GM13976 (cell line): Measurements from ENCODE around the gene ATXN1.
A peak's percentile ranks its signal among the peaks of the same experiment; 100 is the strongest.

Experiments
- DNase-seq: peaks from one replicate; pipeline ENCODE4 v3.0.0; 2012; ENCODE audit warnings: low spot score
- in situ Hi-C: fragments of 300-500 bp; cut with MboI; formaldehyde crosslinking; loops from one replicate; pipeline ENCODE4 v1.12.0; 2022; ENCODE audit warnings: low sequenced_read_pairs, mixed read lengths, inconsistent platforms; ENCODE audit not compliant: unreplicated experiment
- TF ChIP-seq, protein P1 (sequence below): IDR thresholded peaks from 2 replicates; pipeline ENCODE4 v1.5.1; 2012; ENCODE audit warnings: borderline replicate concordance, mild to moderate bottlenecking; ENCODE audit not compliant: insufficient read depth; ENCODE audit errors: extremely low read depth, missing control alignments, control extremely low read depth

Gene ATXN1

DNA sequence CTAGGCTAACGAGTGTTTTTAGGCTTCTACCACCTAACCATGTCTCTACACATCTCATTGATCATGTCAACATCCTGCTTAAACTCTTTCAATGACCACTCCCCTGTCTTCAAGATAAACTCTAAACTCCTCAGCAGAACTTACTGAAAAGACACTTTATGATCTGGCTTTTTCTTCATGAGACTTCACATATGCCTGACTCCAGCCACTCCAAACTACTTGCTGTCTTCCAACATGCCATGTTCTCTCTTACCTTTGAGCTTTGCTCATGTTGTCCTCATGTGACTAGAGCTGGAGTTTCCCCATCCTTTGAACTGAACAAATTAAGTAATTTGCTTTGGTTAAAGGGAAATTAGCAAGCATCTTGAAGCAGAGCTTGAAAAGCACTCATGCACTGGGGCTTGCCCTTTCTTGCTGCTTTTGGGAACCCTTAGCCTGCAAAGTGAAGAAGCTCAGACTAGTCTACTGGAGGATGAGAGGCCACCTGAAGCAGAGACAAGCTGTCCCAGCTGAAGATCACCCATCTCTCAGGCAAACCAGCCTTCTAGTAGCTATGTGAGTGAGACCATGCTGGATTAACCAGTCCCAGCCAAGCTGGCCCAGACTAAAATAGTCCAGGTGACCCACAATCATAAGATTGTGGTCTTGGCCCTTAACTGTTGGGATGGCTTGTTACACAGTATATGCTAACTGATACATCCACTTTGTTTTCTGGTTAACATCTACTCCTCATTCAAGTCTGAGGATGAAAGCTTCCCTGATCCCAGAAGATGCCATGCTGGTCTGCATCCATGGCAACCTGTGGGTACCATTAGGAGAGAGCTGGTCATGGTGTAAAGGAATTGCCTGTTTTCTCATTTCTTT lies 287.1 kb downstream of the ATXN1 start:
- DNase-seq, result no peak
- TF ChIP-seq, protein P1, sequence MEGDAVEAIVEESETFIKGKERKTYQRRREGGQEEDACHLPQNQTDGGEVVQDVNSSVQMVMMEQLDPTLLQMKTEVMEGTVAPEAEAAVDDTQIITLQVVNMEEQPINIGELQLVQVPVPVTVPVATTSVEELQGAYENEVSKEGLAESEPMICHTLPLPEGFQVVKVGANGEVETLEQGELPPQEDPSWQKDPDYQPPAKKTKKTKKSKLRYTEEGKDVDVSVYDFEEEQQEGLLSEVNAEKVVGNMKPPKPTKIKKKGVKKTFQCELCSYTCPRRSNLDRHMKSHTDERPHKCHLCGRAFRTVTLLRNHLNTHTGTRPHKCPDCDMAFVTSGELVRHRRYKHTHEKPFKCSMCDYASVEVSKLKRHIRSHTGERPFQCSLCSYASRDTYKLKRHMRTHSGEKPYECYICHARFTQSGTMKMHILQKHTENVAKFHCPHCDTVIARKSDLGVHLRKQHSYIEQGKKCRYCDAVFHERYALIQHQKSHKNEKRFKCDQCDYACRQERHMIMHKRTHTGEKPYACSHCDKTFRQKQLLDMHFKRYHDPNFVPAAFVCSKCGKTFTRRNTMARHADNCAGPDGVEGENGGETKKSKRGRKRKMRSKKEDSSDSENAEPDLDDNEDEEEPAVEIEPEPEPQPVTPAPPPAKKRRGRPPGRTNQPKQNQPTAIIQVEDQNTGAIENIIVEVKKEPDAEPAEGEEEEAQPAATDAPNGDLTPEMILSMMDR, result no peak
- in situ Hi-C loops, result loop anchor here (5.0 kb wide), 1 partner anchor 52 kb away; no protein-coding TSS in a partner anchor

- TF ChIP-seq, protein P1, result no peak
- no peak for DNase-seq
- in situ Hi-C loops, result loop anchor here (5.0 kb wide), 1 partner anchor 51 kb away; no protein-coding TSS in a partner anchor
Observed at GRCh38 chr6:16473184-16473907, 287.9 kb downstream of the ATXN1 start.

DNA sequence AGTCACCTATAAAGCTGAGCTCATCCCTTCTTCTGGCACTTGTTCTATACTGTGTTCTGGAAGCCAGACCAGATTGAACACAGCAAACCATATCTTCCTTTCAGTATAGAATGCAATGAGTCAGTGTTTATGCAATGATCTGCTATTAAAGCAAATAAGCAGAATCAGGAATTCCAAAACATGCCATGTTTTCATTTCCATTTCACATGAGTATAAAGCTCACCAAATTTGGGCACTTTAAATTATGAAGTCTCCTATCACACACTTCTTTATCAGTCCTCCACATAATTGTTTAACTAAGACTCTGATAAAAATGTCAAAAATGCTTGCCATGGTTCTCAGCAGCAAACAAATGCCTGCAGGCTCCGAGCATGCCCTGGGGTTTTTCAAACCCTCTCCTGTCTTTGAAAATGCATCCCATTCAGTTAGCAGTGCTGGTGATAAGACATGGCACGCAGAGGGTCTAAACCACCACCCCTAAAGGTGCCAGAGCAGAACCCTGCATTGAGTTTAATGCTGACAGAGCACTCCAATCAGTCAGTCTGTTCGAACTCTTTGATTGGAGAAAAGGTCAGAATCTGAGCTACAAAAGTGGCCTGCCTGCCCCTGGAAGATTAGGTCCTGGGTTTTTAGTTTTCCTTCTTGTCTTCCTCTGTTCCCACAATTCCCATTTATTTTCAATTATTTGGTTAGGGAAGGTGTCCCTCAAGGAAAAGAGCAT lies 288.8 kb downstream of the ATXN1 start:
- TF ChIP-seq, protein P1, result no peak
- in situ Hi-C loops, result loop anchor here (5.0 kb wide), 1 partner anchor 50 kb away; no protein-coding TSS in a partner anchor
- no peak for DNase-seq

- in situ Hi-C loops, result loop anchor here (5.0 kb wide), 1 partner anchor 50 kb away; no protein-coding TSS in a partner anchor
- DNase-seq, result no peak
- TF ChIP-seq, protein P1, result no peak
Observed at GRCh38 chr6:16471910-16472297, 289.4 kb downstream of the ATXN1 start.

DNA sequence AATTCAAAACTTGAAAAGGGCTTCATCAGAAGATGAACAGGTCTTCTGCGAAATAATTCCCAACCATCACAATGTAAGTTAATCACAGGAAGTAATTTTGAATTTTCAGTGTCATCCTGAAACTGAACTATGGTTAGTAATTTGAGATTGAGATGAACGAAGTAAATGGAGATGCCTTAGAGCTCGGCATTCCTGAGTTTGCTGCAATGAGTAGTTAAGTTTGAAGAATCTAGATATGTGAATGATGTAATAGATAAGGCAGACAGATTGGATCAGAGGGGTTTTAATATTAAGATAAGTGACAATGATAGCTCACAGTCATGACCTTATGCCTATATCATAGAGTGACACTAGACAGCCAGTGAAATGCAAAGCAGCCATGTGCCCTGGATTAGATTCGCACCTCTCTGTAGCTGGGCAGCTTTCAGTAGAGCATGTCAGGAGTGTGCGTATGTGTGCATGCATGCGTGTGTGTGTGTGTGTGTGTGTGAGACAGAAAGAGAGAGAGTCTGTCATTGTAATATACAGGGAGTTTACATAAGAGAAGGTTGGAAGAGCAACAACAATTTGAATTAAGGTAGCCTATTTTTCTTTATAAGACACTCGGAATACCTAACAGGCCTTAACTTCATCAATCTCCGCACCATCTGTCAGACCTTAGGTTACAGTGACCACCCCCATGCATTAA lies 289.9 kb downstream of the ATXN1 start:
- in situ Hi-C loops, result loop anchor here (5.0 kb wide), 1 partner anchor 49 kb away; no protein-coding TSS in a partner anchor
- TF ChIP-seq, protein P1, result no peak
- DNase-seq, result peak; percentile 32
